Measurements from ENCODE around the gene SRP68. TPM values are rescaled to one million over a fixed set of nuclear protein-coding genes. Genes with fewer than 3 reads are reported as not detected.

Gene SRP68
- total RNA-seq, 1 experiment from 2014 or later = 18.4 TPM

- no peaks in the 10 kb centered on the region for H3K79me2 ChIP-seq (ENCODE audit: low read length)
- H3K9me2 ChIP-seq (replicated peaks; ENCODE audit: insufficient read depth, low read length) = no peaks in the 10 kb centered on the region
- H3K27ac ChIP-seq (ENCODE audit: low read length) = no peak overlapping the region
- no peaks in the 10 kb centered on the region for H3K27me3 ChIP-seq (ENCODE audit: low read length)
- no peaks in the 10 kb centered on the region for H3K9me3 ChIP-seq (ENCODE audit: low read length)
- peaks cover 9% of the 10 kb centered on the region for H3K4me1 ChIP-seq (ENCODE audit: low read length)
- H3K4me2 ChIP-seq (ENCODE audit: low read depth, low read length, poor library complexity, severe bottlenecking) = no peak overlapping the region
- H3K36me3 ChIP-seq (ENCODE audit: insufficient read depth, low read length) = no peaks in the 10 kb centered on the region
- H3K9ac ChIP-seq (ENCODE audit: low read length) = no peak overlapping the region
- no peak overlapping the region for H2AFZ ChIP-seq (ENCODE audit: low read length)
- no peaks in the 10 kb centered on the region for H4K20me1 ChIP-seq (ENCODE audit: insufficient read depth, low read depth, low read length)
- peak; percentile 92 for DNase-seq
- no peak overlapping the region for H3K4me3 ChIP-seq (ENCODE audit: low read length)
Measured at GRCh38 chr17:76014100-76014924, 58.0 kb downstream of the SRP68 start.

DNA sequence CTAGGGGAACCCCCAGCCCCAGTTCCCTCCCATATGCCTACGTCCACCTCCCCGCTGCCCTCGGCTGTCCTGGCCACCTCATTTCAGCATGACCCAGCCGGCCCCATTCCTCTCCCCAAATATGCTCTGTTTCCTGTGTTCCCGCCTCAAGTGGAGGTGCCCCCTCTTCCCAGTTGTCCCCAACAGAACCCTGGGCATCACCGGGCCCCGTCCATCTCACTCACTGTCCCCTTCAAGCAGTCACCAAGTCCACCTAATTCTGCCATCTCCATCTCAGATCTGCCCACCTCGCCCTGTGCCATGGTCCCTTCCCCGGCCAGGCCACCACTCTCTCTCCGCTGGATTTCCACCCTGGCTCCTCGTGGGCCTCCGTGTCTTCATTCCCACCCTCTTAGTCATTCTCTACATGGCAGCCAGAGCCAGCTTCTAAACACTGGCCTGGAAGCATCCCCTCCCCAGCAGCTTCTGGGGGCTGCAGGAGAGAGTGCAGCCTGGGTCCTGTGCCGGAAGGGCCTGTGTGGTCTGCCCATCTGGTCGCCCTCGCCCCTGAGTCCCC, 58.9 kb downstream of the SRP68 start:
- Histone ChIP-seq H3K36me3 (ENCODE audit: insufficient read depth, low read length) (no peaks in the 10 kb centered on the region), H3K27me3 (ENCODE audit: low read length) (no peaks in the 10 kb centered on the region), H3K79me2 (ENCODE audit: low read length) (no peaks in the 10 kb centered on the region), H3K27ac (ENCODE audit: low read length) (no peak overlapping the region), H4K20me1 (ENCODE audit: insufficient read depth, low read depth, low read length) (no peaks in the 10 kb centered on the region), H2AFZ (ENCODE audit: low read length) (no peak overlapping the region), H3K9me3 (ENCODE audit: low read length) (no peaks in the 10 kb centered on the region), H3K4me1 (ENCODE audit: low read length) (peaks cover 9% of the 10 kb centered on the region), H3K4me3 (ENCODE audit: low read length) (no peak overlapping the region), H3K9ac (ENCODE audit: low read length) (no peak overlapping the region), H3K4me2 (ENCODE audit: low read depth, low read length, poor library complexity, severe bottlenecking) (no peak overlapping the region), H3K9me2 (replicated peaks; ENCODE audit: insufficient read depth, low read length) (no peaks in the 10 kb centered on the region)
- DNase-seq = no peak

- no peaks in the 10 kb centered on the region for H4K20me1 ChIP-seq (ENCODE audit: insufficient read depth, low read depth, low read length)
- no peaks in the 10 kb centered on the region for H3K27me3 ChIP-seq (ENCODE audit: low read length)
- H3K9me2 ChIP-seq (replicated peaks; ENCODE audit: insufficient read depth, low read length) = no peaks in the 10 kb centered on the region
- no peaks in the 10 kb centered on the region for H3K36me3 ChIP-seq (ENCODE audit: insufficient read depth, low read length)
- no peak overlapping the region for H3K27ac ChIP-seq (ENCODE audit: low read length)
- DNase-seq = no peak
- peaks cover 9% of the 10 kb centered on the region for H3K4me1 ChIP-seq (ENCODE audit: low read length)
- H3K9ac ChIP-seq (ENCODE audit: low read length) = no peak overlapping the region
- H3K4me3 ChIP-seq (ENCODE audit: low read length) = no peak overlapping the region
- no peaks in the 10 kb centered on the region for H3K79me2 ChIP-seq (ENCODE audit: low read length)
- no peak overlapping the region for H2AFZ ChIP-seq (ENCODE audit: low read length)
- no peaks in the 10 kb centered on the region for H3K9me3 ChIP-seq (ENCODE audit: low read length)
- no peak overlapping the region for H3K4me2 ChIP-seq (ENCODE audit: low read depth, low read length, poor library complexity, severe bottlenecking)
Measured at GRCh38 chr17:76011951-76012350, 60.4 kb downstream of the SRP68 start.

DNA sequence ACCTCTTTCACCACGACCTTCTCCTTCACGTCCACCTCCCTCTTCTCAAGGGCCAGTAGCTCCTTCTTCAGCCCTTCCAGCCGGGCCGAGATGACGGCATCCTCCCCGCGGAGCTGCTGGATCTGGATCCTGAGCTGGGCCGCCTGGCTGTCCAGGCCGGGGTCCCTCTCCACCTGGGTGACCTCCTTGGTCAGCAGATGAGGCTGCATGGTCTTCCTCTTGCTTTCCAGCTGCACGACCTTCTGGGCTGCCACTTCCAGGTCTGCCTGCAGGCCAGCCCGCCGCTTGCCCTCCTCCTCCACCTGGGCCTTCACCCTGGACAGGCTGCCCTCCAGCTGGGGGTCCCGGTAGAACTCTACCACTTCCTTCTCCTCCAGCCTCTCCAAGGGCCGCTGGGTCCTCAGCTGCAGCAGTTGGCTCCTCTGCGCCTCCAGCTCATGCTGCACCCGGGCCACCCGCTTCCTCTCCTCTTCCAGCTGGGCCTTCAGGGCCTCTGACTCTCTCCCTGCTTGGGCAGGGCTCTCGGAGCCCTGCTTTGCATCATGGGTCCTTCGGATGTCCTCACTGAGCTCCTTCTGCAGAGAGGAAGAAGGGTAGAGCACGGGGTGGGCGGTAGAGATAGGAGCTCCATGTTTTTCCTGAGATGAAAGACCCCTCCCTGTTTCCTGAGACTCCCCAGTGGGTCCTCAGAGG, 62.2 kb downstream of the SRP68 start:
- H3K9me3 ChIP-seq (ENCODE audit: low read length) = no peaks in the 10 kb centered on the region
- H3K9ac ChIP-seq (ENCODE audit: low read length) = no peak overlapping the region
- no peak overlapping the region for H3K4me2 ChIP-seq (ENCODE audit: low read depth, low read length, poor library complexity, severe bottlenecking)

GRCh38 chr17:76009447-76009846, 62.9 kb downstream of the SRP68 start:
- H3K9me2 ChIP-seq (replicated peaks; ENCODE audit: insufficient read depth, low read length) = no peaks in the 10 kb centered on the region
- no peak overlapping the region for H3K4me2 ChIP-seq (ENCODE audit: low read depth, low read length, poor library complexity, severe bottlenecking)
- no peaks in the 10 kb centered on the region for H3K9me3 ChIP-seq (ENCODE audit: low read length)
- no peaks in the 10 kb centered on the region for H3K79me2 ChIP-seq (ENCODE audit: low read length)
- no peak overlapping the region for H3K4me3 ChIP-seq (ENCODE audit: low read length)
- peaks cover 9% of the 10 kb centered on the region for H3K4me1 ChIP-seq (ENCODE audit: low read length)
- DNase-seq = no peak
- no peak overlapping the region for H3K9ac ChIP-seq (ENCODE audit: low read length)
- H2AFZ ChIP-seq (ENCODE audit: low read length) = no peak overlapping the region
- H3K27ac ChIP-seq (ENCODE audit: low read length) = no peak overlapping the region
- H3K36me3 ChIP-seq (ENCODE audit: insufficient read depth, low read length) = no peaks in the 10 kb centered on the region
- H4K20me1 ChIP-seq (ENCODE audit: insufficient read depth, low read depth, low read length) = no peaks in the 10 kb centered on the region
- no peaks in the 10 kb centered on the region for H3K27me3 ChIP-seq (ENCODE audit: low read length)

More for the DNA sequence above, 62.2 kb downstream of the SRP68 start:
- no peaks in the 10 kb centered on the region for H3K79me2 ChIP-seq (ENCODE audit: low read length)
- H3K27ac ChIP-seq (ENCODE audit: low read length) = no peak overlapping the region
- no peak overlapping the region for H2AFZ ChIP-seq (ENCODE audit: low read length)
- no peaks in the 10 kb centered on the region for H3K36me3 ChIP-seq (ENCODE audit: insufficient read depth, low read length)
- no peaks in the 10 kb centered on the region for H4K20me1 ChIP-seq (ENCODE audit: insufficient read depth, low read depth, low read length)
- no peaks in the 10 kb centered on the region for H3K27me3 ChIP-seq (ENCODE audit: low read length)
- H3K4me3 ChIP-seq (ENCODE audit: low read length) = no peak overlapping the region
- peaks cover 9% of the 10 kb centered on the region for H3K4me1 ChIP-seq (ENCODE audit: low read length)
- no peaks in the 10 kb centered on the region for H3K9me2 ChIP-seq (replicated peaks; ENCODE audit: insufficient read depth, low read length)
- DNase-seq = peak; percentile 56

DNA sequence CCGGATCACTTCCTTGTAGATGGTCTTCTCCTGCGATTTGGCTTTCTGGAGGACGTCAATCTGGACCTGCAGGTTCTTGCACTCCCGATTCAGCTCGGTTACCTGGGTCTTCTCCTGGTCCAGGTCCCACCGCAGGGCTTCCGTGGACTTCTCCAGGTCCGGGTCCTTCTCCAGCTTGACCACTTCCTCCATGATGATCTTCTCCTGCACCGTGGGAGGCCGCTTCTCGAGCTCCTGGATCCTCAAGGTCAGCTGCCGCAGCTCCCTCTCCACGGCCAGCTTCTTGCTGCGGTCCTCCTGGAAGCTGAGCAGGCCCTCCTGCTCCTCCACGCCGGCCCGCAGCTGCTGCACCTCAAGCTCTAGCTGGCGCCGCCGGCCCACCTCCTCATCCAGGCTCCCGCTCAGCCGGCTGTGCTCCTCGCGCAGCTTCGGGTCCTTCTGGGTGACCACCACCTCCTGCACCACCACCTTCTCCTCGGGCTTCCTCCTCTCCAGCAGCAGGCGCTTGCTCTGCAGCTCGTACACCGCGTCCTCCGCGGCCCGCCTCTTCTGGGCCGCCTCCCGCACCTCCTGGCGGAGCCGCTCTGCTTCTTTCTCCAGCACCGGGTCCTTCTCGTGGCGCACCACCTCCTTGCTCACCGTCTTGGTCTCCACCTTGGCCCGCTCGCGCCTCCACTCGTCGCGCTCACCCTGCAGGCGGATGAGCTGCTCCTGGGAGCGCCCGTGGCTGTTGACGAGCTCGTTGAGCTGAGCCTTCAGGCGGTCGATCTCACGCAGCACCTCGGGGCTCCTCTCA, 63.5 kb downstream of the SRP68 start:
- DNase-seq = no peak
- no peaks in the 10 kb centered on the region for H3K27me3 ChIP-seq (ENCODE audit: low read length)
- H3K9ac ChIP-seq (ENCODE audit: low read length) = no peak overlapping the region
- no peaks in the 10 kb centered on the region for H4K20me1 ChIP-seq (ENCODE audit: insufficient read depth, low read depth, low read length)
- no peak overlapping the region for H2AFZ ChIP-seq (ENCODE audit: low read length)
- no peak overlapping the region for H3K4me2 ChIP-seq (ENCODE audit: low read depth, low read length, poor library complexity, severe bottlenecking)
- H3K9me2 ChIP-seq (replicated peaks; ENCODE audit: insufficient read depth, low read length) = no peaks in the 10 kb centered on the region
- no peak overlapping the region for H3K4me3 ChIP-seq (ENCODE audit: low read length)
- H3K27ac ChIP-seq (ENCODE audit: low read length) = no peak overlapping the region
- H3K4me1 ChIP-seq (ENCODE audit: low read length) = peaks cover 7% of the 10 kb centered on the region
- no peaks in the 10 kb centered on the region for H3K36me3 ChIP-seq (ENCODE audit: insufficient read depth, low read length)
- no peaks in the 10 kb centered on the region for H3K9me3 ChIP-seq (ENCODE audit: low read length)
- H3K79me2 ChIP-seq (ENCODE audit: low read length) = no peaks in the 10 kb centered on the region

- no peak overlapping the region for H3K9ac ChIP-seq (ENCODE audit: low read length)
- no peaks in the 10 kb centered on the region for H3K36me3 ChIP-seq (ENCODE audit: insufficient read depth, low read length)
- H2AFZ ChIP-seq (ENCODE audit: low read length) = no peak overlapping the region
- H3K4me3 ChIP-seq (ENCODE audit: low read length) = no peak overlapping the region
- no peak overlapping the region for H3K27ac ChIP-seq (ENCODE audit: low read length)
- H3K4me2 ChIP-seq (ENCODE audit: low read depth, low read length, poor library complexity, severe bottlenecking) = no peak overlapping the region
- H3K9me2 ChIP-seq (replicated peaks; ENCODE audit: insufficient read depth, low read length) = no peaks in the 10 kb centered on the region
- no peaks in the 10 kb centered on the region for H3K79me2 ChIP-seq (ENCODE audit: low read length)
- DNase-seq = no peak
- H3K27me3 ChIP-seq (ENCODE audit: low read length) = no peaks in the 10 kb centered on the region
- H3K9me3 ChIP-seq (ENCODE audit: low read length) = no peaks in the 10 kb centered on the region
- H4K20me1 ChIP-seq (ENCODE audit: insufficient read depth, low read depth, low read length) = no peaks in the 10 kb centered on the region
- peaks cover 7% of the 10 kb centered on the region for H3K4me1 ChIP-seq (ENCODE audit: low read length)
Measured at GRCh38 chr17:76008208-76008607, 64.1 kb downstream of the SRP68 start.

DNA sequence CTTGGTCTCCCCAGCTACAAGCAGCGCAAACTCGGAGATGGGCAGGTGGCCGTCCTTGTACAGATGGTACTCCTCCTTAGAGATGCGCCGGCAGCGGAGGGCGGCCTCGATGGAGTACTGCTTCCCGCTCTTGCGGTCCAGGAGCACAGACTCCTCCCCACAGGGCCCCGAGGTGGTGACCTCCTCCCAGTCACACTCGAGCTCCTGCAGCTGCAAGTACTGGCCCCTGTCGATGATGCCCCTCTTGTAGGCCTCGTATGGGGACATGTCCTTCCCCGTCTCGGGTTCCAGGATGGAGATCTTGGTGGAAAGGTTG, 64.5 kb downstream of the SRP68 start:
- Histone ChIP-seq H3K36me3 (ENCODE audit: insufficient read depth, low read length) (no peaks in the 10 kb centered on the region), H3K27ac (ENCODE audit: low read length) (no peak overlapping the region), H3K4me3 (ENCODE audit: low read length) (no peak overlapping the region), H3K4me1 (ENCODE audit: low read length) (peaks cover 7% of the 10 kb centered on the region), H3K9me2 (replicated peaks; ENCODE audit: insufficient read depth, low read length) (no peaks in the 10 kb centered on the region), H4K20me1 (ENCODE audit: insufficient read depth, low read depth, low read length) (no peaks in the 10 kb centered on the region), H3K9me3 (ENCODE audit: low read length) (no peaks in the 10 kb centered on the region), H3K79me2 (ENCODE audit: low read length) (no peaks in the 10 kb centered on the region), H2AFZ (ENCODE audit: low read length) (no peak overlapping the region), H3K9ac (ENCODE audit: low read length) (no peak overlapping the region), H3K4me2 (ENCODE audit: low read depth, low read length, poor library complexity, severe bottlenecking) (no peak overlapping the region), H3K27me3 (ENCODE audit: low read length) (no peaks in the 10 kb centered on the region)
- DNase-seq = no peak

Data from Karpas-422 (cell line).